GM18520 (cell line): ENCODE results near the gene SLC9A4.
A peak's percentile ranks its signal among the peaks of the same experiment; 100 is the strongest.

Source experiments
- ATAC-seq: cut with Tn5 transposase; IDR thresholded peaks from one replicate; pipeline ENCODE4 v1.9.1; 2021; ENCODE audit not compliant: unreplicated experiment

Gene SLC9A4, protein sequence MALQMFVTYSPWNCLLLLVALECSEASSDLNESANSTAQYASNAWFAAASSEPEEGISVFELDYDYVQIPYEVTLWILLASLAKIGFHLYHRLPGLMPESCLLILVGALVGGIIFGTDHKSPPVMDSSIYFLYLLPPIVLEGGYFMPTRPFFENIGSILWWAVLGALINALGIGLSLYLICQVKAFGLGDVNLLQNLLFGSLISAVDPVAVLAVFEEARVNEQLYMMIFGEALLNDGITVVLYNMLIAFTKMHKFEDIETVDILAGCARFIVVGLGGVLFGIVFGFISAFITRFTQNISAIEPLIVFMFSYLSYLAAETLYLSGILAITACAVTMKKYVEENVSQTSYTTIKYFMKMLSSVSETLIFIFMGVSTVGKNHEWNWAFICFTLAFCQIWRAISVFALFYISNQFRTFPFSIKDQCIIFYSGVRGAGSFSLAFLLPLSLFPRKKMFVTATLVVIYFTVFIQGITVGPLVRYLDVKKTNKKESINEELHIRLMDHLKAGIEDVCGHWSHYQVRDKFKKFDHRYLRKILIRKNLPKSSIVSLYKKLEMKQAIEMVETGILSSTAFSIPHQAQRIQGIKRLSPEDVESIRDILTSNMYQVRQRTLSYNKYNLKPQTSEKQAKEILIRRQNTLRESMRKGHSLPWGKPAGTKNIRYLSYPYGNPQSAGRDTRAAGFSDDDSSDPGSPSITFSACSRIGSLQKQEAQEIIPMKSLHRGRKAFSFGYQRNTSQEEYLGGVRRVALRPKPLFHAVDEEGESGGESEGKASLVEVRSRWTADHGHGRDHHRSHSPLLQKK

GRCh38 chr2:102473020-102473419 lies at the start of gene SLC9A4:
Gene SLC9A4 (plus strand): TSS chr2:102473226. CDS start chr2:102473760, 534 bp downstream.
- ATAC-seq: no peak

- ATAC-seq: no peak
Measured at GRCh38 chr2:102423368-102423767, 49.7 kb upstream of the SLC9A4 start.

- peak; percentile 74 for ATAC-seq
Measured at GRCh38 chr2:102424754-102425153, 48.3 kb upstream of the SLC9A4 start.

DNA sequence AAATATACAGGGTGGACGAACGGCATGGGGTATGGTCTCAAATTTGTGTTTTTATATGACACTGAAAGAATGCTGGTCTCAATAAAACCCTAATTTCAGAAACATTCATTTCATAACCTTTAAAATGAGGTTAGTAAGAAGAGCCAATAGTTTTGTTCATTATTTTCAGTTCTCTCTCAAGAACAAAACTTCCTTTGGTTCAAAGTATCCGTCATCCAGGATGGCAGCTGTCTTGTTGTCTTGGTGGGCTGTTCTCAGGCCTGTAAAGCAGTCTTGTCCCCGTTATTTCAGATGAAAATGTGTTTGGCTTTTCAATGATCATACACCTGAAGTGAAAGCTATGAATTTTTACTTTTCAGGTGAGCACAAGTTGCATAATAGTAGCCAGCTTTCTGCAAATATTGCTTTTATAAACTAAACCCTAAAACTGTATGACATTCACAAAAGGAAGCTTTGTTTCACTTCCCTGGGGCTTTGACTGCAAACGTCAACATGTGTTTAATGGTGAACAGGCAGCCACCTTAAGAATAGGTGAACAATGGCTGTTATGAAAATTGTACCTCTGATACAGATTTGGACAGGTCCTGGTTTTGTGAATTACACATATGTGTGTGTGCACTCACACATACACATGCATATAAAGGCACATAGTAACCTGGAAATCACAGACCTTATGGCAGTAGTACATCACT lies 47.4 kb upstream of the SLC9A4 start:
- no peak for ATAC-seq

GRCh38 chr2:102427249-102427648 lies 45.8 kb upstream of the SLC9A4 start:
- no peak for ATAC-seq

- ATAC-seq: no peak
Measured at GRCh38 chr2:102428573-102428972, 44.5 kb upstream of the SLC9A4 start.

GRCh38 chr2:102432386-102432785 lies 40.6 kb upstream of the SLC9A4 start:
- ATAC-seq: no peak

GRCh38 chr2:102433973-102434654 lies 38.9 kb upstream of the SLC9A4 start:
- ATAC-seq: no peak

- peak; percentile 40 for ATAC-seq
Measured at GRCh38 chr2:102434655-102435381, 38.2 kb upstream of the SLC9A4 start.

- ATAC-seq: no peak
Measured at GRCh38 chr2:102435741-102436140, 37.3 kb upstream of the SLC9A4 start.

- no peak for ATAC-seq
Measured at GRCh38 chr2:102436323-102436722, 36.7 kb upstream of the SLC9A4 start.

DNA sequence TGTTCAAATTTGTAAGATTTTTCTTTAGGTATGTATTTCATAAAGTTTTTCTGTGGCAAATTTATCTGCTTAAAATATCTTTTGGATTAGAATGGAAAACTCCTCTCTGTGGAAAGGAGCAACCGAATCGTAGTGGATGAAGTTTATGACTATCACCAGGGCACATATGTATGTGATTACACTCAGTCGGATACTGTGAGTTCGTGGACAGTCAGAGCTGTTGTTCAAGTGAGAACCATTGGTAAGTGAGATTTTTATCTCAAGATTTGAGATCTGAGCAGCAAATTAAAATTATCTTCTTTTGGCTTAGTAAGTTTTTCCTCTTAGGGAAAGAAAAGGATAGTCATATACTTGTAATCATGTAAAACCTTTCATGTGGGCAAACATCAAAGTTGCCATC lies 35.9 kb upstream of the SLC9A4 start:
- no peak for ATAC-seq

DNA sequence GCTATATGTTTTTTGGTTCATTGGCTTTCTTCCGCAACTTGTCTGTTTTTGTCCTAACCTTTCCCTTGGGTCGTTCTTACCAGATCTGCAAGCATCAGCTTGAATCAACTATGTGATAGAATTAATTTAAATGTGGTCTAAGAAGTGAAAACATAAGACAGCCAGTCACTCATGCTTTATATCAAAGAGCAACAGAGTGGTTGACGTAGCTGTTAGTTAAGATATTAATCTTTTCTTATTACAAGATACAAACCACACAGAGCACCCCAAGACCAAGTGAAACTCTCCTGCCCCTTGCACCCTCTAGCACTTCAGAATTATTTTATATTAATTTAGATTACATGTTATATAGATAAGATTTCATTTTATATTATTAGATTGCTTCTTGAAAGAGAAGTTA lies 34.9 kb upstream of the SLC9A4 start:
- ATAC-seq: no peak

DNA sequence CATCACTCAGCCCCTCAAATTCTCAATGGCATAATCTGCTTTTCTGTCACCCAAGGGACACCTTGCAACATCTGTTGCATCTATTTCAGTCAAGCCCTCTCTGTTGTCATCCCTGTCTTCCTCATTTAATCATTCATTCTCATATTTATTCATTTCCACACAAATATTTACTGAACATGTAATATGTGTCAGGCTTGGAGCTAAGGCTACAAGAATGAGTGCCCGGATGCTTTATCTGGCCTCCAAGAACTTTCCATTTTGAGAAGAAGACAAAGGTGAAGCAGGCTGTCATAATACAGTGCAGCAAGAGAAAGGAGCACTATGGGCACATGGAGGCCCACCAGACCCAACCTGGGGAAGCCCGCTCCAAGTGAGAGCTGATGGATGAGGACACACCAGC lies 34.4 kb upstream of the SLC9A4 start:
- no peak for ATAC-seq

DNA sequence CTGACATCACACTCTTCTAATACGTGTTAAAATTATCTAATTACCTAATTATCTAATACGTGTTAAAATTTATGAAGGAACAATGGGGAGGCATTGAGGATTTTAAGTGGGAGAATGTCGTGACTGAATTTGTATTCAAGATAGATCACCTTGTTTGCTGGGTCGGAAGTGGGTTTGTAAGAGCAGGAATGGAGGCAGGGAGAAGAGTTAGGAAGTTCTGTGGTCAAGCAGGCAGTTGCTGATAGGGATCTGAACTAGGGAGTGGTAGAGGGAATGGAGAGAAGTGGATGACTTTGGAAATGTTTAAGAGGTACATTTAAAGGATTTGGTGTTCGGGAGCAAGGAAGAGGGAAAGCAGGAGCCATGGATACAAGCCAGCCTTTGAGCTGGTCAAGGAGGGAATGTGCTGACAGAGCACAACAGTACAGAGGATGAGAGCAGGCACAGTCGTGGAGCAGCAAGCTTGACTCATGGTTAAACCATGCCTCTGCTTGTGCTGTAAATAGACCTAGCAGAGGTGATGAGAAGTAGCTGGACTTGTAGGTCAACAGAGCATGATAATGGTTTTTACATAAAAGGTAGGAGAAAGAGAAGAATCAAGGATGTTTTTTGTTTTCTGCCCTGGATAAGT lies 33.8 kb upstream of the SLC9A4 start:
- ATAC-seq: no peak

DNA sequence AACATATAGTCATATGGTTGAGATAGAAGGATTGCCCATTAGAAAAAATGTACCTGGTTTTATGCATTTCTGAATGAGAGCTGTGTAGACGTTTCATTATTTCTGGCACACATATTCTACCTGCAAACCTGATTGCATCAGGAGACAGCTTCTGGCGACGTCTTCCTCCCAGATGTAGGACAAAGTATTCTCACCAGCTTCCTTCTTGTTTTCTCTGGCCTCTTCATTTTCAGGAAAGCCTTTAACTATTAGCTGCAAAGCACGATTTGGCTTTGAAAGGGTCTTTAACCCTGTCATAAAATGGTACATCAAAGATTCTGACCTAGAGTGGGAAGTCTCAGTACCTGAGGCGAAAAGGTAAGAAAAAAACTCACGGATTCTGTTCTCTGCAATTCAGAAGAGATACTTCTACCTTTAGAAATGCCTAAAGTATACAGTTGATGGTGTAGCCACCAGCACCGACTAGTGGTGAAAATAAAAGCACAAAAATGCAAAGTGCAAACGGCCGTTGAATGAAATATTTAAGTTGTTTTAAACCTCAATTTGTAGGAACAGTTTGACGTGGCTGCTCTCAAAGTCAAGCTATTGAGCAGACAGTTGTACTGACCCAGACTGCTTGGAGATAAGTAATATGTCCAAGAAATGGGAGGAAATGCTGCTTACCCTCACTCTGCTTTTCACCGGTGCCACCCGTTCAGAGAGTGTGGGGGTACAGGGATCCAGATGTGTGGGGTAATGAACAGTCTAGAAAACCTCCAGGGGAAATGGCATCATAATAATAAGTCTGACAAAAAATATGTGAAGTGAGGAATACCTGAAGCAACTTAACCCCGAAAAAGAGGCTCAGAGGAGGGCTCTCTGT lies 29.8 kb upstream of the SLC9A4 start:
- ATAC-seq: no peak

GRCh38 chr2:102444233-102444632 lies 28.8 kb upstream of the SLC9A4 start:
- ATAC-seq: no peak

DNA sequence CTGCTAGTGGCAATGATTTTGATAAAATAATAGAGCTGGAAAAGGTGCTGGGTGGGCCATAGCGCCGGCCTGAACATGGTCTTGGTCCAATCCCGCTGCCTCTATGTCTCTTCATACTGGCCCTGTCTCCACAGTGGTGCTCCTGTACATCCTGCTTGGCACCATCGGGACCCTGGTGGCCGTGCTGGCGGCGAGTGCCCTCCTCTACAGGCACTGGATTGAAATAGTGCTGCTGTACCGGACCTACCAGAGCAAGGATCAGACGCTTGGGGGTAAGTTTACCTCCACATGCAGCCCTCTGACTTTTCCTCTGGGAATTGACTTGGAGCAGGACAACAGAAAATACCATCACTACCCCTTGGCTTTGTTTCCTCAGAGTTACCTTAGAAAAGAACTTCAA lies 26.1 kb upstream of the SLC9A4 start:
- no peak for ATAC-seq

DNA sequence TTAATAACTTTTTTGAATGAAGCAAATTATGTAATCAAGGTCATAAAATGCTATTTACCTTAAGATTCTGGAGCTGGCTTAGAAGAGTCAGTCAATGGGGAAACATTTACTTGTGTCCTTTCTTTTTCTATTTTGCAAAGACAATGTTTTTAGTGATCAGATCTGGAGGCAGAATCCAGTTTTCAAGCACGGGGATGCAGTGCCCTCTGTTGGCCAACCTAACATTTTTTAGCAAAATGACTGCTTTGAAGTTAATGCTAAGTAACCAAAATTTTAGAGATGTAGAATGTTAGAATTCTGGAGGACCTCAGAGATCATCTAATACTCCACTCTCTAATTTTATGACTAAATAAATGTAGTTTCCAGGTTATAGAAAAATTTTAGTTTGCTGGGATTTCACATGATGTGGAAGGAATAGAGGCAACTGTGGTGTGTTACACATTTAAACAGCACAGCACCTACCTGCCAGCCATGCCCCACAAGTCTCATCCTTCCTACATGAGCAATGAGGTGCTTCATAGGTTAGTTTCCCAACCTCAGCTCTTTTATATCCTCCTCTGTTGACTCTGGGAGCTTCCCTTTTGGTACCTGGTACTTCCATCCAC lies 23.6 kb upstream of the SLC9A4 start:
- no peak for ATAC-seq
